Colon (tissue), 2 donors: Measurements from ENCODE around the gene KIF27.
"Not testable (repeated sequence)": the region's sequence is repeated elsewhere in the genome, so short reads cannot be mapped to it uniquely, and the experiment has no call there.

Experiments used
- FAIRE-seq: peaks from 2 replicates; lab custom pipeline; 2012; peaks lifted over from hg19 to GRCh38; lab: Jason Lieb, UNC
- donor health status: control.
- donor health status: control.

Gene KIF27, protein sequence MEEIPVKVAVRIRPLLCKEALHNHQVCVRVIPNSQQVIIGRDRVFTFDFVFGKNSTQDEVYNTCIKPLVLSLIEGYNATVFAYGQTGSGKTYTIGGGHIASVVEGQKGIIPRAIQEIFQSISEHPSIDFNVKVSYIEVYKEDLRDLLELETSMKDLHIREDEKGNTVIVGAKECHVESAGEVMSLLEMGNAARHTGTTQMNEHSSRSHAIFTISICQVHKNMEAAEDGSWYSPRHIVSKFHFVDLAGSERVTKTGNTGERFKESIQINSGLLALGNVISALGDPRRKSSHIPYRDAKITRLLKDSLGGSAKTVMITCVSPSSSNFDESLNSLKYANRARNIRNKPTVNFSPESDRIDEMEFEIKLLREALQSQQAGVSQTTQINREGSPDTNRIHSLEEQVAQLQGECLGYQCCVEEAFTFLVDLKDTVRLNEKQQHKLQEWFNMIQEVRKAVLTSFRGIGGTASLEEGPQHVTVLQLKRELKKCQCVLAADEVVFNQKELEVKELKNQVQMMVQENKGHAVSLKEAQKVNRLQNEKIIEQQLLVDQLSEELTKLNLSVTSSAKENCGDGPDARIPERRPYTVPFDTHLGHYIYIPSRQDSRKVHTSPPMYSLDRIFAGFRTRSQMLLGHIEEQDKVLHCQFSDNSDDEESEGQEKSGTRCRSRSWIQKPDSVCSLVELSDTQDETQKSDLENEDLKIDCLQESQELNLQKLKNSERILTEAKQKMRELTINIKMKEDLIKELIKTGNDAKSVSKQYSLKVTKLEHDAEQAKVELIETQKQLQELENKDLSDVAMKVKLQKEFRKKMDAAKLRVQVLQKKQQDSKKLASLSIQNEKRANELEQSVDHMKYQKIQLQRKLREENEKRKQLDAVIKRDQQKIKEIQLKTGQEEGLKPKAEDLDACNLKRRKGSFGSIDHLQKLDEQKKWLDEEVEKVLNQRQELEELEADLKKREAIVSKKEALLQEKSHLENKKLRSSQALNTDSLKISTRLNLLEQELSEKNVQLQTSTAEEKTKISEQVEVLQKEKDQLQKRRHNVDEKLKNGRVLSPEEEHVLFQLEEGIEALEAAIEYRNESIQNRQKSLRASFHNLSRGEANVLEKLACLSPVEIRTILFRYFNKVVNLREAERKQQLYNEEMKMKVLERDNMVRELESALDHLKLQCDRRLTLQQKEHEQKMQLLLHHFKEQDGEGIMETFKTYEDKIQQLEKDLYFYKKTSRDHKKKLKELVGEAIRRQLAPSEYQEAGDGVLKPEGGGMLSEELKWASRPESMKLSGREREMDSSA (N-terminal part only)

GRCh38 chr9:83920927-83921707 lies at the start of gene KIF27:
Gene KIF27 (minus strand): TSS chr9:83921432. CDS start chr9:83915591, 5,841 bp downstream.
- FAIRE-seq: no peak

DNA sequence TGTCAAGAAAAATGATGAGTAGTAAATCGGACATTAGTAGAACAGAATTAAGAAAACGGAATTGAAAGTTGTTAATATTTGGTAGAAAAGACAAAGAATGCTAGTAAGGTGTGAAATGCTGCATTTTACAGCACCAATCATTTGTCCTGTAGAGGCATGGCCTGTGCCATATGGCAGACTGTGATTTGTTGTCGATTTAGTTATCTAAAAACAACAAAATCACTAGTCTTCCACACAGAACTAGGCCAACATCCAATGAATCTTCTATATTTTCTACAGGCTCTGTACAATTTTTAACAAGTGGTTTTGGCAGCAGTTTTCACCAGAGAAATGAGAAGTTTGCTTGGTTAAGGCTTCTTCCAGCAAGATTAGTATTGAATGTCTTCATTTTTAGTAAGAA lies 48.4 kb upstream of the KIF27 start:
- no peak for FAIRE-seq

DNA sequence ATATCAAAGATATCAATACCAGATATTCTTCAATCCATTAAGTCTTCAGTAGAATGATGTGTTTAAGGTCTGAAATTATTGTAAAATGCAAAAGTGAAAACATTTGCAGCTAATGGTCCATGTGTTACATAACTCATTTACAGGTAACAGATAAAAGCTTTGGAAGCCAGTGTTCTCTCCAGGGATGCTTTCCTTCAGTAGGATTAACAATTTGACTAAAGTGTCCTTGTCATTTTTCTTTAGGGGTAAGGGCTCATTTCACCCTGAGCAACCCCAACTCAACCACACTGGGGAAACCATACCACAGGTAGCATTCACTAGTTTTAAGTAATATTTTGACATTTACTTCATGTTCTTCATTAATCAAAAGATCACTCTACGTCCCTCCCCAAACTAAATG lies 45.8 kb upstream of the KIF27 start:
- FAIRE-seq: no peak

- no peak for FAIRE-seq
Measured at GRCh38 chr9:83966209-83966582, 45.0 kb upstream of the KIF27 start.

DNA sequence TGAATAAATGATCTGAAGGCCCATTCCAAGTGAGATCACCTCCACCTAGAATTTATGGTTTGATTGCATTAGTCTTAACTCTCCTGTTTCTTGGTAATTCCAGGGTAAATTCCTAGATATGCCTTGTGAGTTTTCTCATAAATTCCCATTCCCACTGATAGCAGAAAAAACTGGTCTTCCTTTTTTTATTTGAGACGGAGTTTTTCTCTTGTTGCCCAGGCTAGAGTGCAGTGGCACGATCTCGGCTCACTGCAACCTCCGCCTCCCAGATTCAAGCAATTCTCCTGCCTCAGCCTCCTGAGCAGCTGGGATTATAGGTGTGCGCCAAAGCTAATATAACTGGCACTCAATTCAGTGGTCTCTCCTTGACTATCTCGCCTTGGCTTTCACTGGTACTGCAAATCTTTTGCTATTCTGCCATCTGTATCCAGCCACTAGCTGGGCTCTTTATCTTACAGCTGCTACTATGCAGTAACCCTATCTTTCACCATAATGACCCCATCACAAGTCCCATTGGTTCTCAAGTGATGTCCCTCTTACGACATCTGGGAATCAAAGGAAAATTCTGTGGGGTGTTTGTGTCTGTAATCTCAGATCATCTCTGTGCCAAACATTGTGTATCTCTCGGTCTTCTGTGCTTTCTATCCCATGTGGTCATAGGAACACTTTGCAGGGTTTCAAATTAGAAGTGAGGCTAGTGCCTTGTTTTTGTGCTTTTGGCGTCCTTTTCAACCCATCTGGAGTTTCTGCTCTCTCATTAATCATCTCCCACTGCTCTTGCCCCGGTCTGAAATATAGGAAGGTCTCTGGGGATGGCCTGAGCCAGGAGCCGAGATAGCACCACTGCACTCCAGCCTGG lies 44.3 kb upstream of the KIF27 start:
- FAIRE-seq: no peak

- no peak for FAIRE-seq
Measured at GRCh38 chr9:83964973-83965349, 43.7 kb upstream of the KIF27 start.

DNA sequence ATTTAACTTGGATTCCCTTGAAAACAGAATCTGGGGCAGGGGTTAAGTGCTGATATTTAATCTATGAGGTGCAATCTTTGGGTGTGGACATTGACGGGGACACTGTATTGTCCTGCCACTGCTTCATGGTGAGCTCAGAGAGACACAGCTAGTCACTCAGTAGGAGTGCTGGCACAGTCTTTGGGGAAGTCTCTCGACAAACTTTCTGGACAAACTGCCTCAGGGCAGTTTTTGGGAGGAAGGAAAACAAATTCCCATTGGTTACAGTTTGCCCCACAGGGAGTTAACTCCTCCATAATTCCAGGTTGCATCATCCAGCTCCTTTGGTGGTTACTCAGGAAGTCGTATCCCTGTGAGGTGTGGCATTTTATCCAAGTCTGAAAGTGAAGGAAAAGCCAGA lies 40.9 kb upstream of the KIF27 start:
- no peak for FAIRE-seq

- FAIRE-seq: no peak
Measured at GRCh38 chr9:83960991-83961390, 39.8 kb upstream of the KIF27 start.

GRCh38 chr9:83959061-83959460 lies 37.8 kb upstream of the KIF27 start:
- no peak for FAIRE-seq

DNA sequence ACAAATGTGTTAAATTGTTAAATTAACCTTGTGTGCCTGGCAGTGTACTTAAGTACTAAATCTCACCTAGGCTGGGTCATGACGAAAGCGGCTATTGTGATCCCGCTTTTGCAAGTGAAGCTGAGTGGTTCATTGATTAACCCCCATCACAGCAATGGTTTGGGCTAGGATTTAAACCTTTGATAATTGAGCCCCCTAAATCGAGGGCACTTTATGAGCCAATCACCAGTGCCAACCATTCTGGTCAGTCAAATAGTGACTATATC lies 35.9 kb upstream of the KIF27 start:
- no peak for FAIRE-seq

- no peak for FAIRE-seq
Measured at GRCh38 chr9:83956436-83957247, 35.4 kb upstream of the KIF27 start.

GRCh38 chr9:83956086-83956435 lies 34.8 kb upstream of the KIF27 start:
- no peak for FAIRE-seq

DNA sequence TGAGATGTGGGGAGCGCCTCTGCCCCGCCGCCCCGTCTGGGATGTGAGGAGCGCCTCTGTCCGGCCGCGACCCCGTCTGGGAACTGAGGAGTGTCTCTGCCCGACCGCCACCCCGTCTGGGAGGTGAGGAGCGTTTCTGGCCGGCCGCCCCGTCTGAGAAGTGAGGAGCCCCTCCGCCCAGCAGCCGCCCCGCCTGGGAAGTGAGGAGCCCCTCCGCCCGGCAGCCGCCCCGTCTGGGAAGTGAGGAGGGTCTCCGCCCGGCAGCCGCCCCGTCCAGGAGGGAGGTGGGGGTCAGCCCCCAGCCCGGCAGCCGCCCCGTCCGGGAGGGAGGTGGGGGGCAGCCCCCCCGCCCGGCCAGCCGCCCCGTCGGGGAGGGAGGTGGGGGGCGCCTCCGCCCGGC lies 26.9 kb upstream of the KIF27 start:
- FAIRE-seq: not testable (repeated sequence)

DNA sequence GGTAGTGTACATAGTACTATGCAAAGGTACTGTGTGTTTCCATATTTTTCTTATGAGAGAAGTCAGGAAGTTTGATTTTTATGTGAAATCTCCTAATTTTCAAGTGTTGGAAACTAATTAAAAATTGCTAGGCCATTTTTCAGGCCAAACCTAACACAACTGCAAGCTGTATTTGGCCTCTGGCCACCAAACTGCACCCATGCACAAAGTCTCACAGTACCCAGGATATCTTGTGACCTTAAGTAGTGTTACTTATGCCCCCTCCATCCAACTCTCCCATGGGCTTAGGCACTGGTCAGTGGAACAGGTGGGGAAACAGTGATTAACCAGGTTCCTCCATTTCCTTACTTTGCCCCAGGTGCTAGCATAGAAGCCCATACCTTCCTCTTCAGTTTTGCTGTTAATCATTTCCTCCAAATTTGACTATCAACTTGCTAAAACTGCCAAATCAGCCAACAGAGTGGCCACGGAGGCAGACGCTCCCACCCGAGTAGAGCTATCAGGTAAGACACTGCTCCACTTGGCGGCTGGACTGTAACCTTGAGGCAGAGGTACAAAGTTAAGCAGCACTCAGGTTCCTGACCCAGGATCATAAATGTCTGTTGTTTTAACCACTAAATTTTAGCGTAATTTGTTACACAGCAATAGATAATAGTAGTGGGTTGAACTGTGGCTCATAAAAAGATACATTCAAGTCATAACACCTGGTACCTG lies 19.5 kb upstream of the KIF27 start:
- no peak for FAIRE-seq

- peak; percentile 33 for FAIRE-seq
Measured at GRCh38 chr9:83937861-83938455, 16.7 kb upstream of the KIF27 start.

DNA sequence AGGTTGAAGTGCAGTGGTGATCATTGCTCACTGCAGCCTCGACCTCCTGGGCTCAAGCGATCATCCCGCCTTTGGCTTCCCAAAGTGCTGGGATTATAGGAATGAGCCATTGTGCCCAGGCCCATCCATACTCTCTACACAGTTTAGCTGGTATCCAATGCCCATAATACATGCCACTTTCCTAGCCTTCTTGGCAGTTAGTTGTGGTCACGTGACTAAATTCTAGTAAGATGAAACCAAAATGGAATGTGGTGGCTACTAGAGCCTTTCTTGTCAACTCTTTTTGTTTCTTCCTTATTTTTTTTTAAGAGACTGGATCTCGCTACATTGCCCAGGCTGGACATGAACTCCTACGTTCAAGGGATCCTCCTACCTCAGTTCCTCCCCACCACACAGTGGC lies 15.3 kb upstream of the KIF27 start:
- FAIRE-seq: no peak

DNA sequence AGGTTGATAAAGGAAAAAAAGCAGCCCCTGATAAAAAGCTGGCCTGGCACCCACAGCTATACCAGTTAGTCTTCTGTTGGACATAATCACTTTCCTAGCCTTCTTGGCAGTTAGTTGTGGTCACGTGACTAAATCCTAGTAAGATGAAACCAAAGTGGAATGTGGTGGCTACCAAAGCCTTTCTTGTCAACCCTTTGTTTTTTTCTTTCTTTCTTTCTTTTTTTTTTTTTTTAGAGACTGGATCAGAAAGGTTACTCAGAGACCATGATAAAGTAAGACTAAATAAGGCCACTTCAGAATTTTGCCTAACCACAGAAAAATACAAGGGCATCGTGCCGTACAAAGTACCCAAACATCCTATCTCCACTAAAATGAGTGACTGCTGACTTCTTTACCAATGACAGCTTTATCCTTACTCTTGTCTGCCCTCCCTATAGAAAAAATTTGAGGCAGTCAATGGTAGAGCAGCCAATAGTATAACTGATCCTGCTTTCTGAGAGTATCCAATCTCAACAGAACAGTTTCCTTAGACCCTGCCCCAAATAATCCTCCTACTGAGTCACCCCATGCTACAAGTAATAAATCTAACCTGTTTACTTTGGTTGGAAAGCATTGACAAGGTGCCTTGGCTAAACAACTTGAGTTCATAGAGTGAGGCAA lies 14.2 kb upstream of the KIF27 start:
- FAIRE-seq: no peak

DNA sequence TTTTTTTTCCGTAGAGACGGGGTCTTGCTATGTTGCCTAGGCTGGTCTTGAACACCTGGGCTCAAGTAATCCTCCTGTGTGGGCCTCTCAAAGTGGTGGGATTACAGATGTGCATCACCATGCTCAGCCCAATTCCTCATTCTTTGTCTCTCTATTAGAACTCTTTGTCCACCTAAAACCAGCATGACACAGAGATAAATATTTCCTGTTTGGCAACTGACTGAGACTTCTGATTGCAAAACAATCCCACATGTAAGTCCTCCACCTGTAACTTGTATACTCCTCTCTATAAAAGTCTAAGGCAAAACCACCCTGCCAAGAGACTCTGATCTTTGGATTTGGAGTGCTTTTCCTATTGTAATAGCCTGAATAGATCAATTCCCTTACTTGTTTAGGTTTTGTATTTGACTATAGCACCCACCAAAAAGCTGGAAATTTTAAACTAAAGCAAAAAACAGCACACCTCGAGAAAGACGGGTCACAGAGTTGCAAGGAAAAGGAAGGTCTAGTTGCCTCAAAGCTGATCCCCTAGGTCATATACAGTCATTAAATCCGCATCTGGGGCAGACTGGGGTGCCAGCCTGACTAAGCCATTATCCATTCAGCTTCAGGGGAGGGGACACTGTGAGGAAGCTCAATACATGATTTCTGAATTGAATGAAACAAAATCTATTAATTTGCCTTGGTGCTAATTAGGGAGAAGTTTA lies 13.5 kb upstream of the KIF27 start:
- no peak for FAIRE-seq
